Bronchial epithelial cell (primary cell): ENCODE results near the gene SERHL2. TPM values are rescaled to one million over a fixed set of nuclear protein-coding genes. Genes with fewer than 3 reads are reported as not detected.

Experiments used
- DNase-seq: peaks from one replicate; pipeline ENCODE4 v3.0.0-alpha.2; 2010; ENCODE audit warnings: low read depth
- FAIRE-seq: peaks from 2 replicates; lab custom pipeline; 2011; peaks lifted over from hg19 to GRCh38; lab: Jason Lieb, UNC
- H3K27me3 ChIP-seq: 2 replicates; pipeline ENCODE4 v1.5.1; 2011; ENCODE audit warnings: low read length; ENCODE audit not compliant: control insufficient read depth, insufficient read depth
- H3K36me3 ChIP-seq: 2 replicates; pipeline ENCODE4 v1.5.1; 2011; ENCODE audit warnings: low read length; ENCODE audit not compliant: control insufficient read depth, insufficient read depth
- H3K4me3 ChIP-seq: 2 replicates; pipeline ENCODE4 v1.5.1; 2011; ENCODE audit warnings: mild to moderate bottlenecking, low read depth, low read length, control low read depth
- CTCF ChIP-seq: IDR thresholded peaks from 2 replicates; pipeline ENCODE4 v1.5.1; 2011; ENCODE audit warnings: mild to moderate bottlenecking, moderate library complexity, low read length, control low read depth, inconsistent platforms; ENCODE audit not compliant: insufficient read depth, severe bottlenecking
- total RNA-seq: library from RNA; depleted of rRNA; stranded (reverse); fragments of >200 nt; gene quantifications from 2 replicates; pipeline ENCODE4 v1.2.1, GENCODE V29; 2014

Gene SERHL2
- total RNA-seq, 1 donor from 2014 or later: 0.79 TPM

GRCh38 chr22:42585096-42585495, 31.3 kb downstream of the SERHL2 start:
- Histone ChIP-seq H3K36me3 (peaks cover 23% of the 10 kb centered on the region), H3K27me3 (no peaks in the 10 kb centered on the region), H3K4me3 (no peak overlapping the region)
- FAIRE-seq: no peak
- TF ChIP-seq CTCF: no peak
- no peak for DNase-seq

- peaks cover 23% of the 10 kb centered on the region for H3K36me3 ChIP-seq
- no peak overlapping the region for H3K4me3 ChIP-seq
- DNase-seq: no peak
- no peak for FAIRE-seq
- no peak for TF ChIP-seq CTCF
- H3K27me3 ChIP-seq: no peaks in the 10 kb centered on the region
These were observed 32.6 kb downstream of the SERHL2 start for GRCh38 chr22:42586381-42586780.

GRCh38 chr22:42587588-42588175, 33.9 kb downstream of the SERHL2 start:
- Histone ChIP-seq H3K36me3 (peaks cover 30% of the 10 kb centered on the region), H3K4me3 (no peak overlapping the region), H3K27me3 (no peaks in the 10 kb centered on the region)
- TF ChIP-seq CTCF: no peak
- DNase-seq (no peak), FAIRE-seq (no peak)

- DNase-seq (no peak), FAIRE-seq (no peak)
- no peaks in the 10 kb centered on the region for H3K27me3 ChIP-seq
- H3K36me3 ChIP-seq: peaks cover 36% of the 10 kb centered on the region
- no peak for TF ChIP-seq CTCF
- H3K4me3 ChIP-seq: no peak overlapping the region
These were observed 38.2 kb downstream of the SERHL2 start for GRCh38 chr22:42591987-42592386.

GRCh38 chr22:42595434-42595833, 41.7 kb downstream of the SERHL2 start:
- Histone ChIP-seq H3K4me3 (no peak overlapping the region), H3K27me3 (no peaks in the 10 kb centered on the region), H3K36me3 (peaks cover 39% of the 10 kb centered on the region)
- DNase-seq (no peak), FAIRE-seq (peak; percentile 62)
- TF ChIP-seq CTCF: no peak

- FAIRE-seq (peak; percentile 62), DNase-seq (no peak)
- Histone ChIP-seq H3K4me3 (no peak overlapping the region), H3K27me3 (no peaks in the 10 kb centered on the region), H3K36me3 (peaks cover 41% of the 10 kb centered on the region)
- no peak for TF ChIP-seq CTCF
These were observed 42.6 kb downstream of the SERHL2 start for GRCh38 chr22:42596336-42596735.
